ENCODE results near the gene ITM2C. TPM values are rescaled to one million over a fixed set of nuclear protein-coding genes. Genes with fewer than 3 reads are reported as not detected.

ITM2C gene
- total RNA-seq, 1 donor from 2014 or later: 69.9 TPM

DNA sequence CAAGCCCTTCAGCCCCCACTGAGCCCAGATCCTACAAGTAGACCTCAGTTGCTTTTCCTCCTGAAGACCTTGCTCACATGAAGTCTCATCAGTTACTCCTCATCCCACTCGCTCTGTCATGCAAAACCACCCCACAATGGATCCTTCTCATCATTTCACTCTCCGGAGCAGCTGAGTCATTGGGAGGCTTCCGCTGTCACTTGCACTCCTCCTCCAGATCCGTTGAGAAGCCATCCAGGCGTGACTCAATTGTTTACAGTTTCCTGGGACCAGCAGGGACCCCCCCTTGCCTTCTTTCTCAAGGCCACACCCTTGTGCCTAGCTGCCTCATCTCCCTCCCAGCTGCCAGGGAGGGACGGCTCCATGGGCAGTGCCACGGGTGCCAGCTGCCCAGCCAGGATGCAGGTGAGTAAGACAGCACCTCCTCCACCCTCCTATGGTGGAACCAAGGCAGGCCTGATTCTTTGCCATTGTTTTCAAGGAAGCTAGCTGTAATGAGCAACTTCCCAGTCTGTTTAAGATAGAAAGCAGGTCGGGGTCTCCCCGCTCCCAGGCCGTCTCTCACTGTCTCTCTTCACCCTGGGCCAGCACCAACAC is 44.0 kb downstream of the ITM2C start:
- peak; percentile 9 for DNase-seq

DNA sequence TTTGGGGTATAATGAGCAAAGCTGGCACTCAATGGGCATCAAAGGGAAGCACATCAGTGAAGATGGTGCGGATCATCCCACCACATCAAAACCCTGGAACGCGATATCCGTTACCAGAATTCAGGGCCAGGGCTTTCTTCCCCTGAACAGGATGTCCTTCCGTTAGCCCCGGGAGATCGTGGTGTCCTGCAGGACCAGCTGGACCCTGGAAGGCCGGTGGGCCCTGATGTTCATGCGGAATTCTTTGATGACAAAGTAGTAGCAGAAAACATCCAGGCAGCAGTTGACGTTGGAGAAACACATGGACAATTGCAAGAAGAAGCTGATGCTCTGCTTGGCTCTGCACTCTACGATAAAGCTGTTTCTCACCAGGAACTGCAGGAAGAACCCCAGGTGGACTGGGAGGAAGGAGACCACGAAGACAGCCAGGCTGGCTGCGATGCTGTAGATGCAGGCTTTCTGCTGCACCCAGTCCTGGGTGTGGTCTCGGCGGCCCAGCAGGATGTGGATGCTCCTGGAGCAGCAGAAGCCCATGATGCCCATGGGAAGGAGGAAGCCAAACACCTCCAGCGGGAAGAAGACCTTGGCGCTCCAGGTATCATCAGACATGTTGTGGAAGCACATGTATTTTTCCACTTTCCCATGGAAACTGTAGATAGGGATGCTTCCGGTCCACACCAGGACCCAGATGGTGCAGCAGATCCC is 45.3 kb downstream of the ITM2C start:
- DNase-seq: no peak

DNA sequence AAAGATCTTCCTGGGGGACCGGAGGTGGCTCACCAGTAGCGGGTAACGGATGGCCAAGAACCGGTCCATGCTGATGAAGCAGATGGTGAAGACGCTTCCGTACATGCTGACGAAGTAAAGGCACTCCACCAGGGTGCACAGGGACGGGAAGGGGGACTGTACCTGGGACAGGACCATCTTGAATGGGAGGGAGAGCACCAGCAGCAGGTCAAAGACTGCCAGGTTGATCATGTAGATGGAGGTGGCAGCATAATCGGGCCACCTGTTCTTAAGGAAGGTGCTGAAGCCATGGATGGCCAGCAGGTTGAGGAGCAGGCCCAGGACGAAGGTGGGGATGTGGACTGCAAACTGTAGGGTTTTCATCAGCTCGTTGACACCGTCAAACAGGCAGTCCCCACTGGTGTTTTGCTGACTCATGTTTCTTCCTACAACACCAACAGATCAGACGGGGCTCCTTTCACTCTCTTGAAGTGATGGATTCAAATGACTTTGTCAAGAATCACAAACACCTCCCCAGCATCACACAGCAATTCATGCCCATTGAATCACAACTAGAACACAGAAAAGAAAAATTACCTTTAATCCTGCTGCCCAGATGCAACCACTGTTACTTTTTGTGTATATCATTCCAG is 45.9 kb downstream of the ITM2C start:
- no peak for DNase-seq

DNA sequence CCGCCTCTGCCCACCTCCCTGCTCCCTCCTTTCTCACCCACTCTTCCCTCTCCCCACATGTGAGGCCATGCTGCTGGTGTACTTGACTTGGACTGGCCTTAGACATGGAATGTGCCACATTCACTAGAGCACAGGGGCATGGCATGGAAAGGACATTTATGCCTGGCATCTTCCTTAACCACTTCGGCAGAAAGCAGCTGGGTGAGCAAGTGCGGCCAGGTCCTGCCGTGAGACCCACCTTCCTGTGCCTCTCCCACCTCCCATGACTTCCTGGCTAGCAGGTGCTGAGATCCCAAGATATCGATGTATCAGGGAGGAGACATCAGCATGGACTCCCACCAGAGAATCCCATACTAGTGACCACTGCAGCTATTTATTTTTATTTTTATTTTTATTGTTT is 47.3 kb downstream of the ITM2C start:
- no peak for DNase-seq

DNA sequence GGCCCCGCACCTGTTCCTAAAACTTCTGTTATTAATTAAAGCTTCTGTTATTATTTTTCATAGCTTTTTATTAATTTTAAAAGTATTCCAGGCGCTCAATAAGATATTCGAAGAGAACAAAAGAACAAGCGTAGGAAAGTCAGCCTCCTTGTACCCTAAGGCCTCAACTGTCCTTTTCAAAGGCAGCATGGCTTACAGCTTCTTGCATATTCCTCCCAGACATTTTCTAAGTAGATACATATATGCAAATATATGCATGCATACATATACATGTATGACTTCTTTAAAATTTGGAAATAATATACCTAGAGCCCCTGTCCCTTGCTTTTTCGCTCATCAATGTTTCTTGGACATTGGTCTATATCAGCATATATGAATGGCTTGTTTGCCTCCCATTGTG is 48.0 kb downstream of the ITM2C start:
- DNase-seq: no peak

DNA sequence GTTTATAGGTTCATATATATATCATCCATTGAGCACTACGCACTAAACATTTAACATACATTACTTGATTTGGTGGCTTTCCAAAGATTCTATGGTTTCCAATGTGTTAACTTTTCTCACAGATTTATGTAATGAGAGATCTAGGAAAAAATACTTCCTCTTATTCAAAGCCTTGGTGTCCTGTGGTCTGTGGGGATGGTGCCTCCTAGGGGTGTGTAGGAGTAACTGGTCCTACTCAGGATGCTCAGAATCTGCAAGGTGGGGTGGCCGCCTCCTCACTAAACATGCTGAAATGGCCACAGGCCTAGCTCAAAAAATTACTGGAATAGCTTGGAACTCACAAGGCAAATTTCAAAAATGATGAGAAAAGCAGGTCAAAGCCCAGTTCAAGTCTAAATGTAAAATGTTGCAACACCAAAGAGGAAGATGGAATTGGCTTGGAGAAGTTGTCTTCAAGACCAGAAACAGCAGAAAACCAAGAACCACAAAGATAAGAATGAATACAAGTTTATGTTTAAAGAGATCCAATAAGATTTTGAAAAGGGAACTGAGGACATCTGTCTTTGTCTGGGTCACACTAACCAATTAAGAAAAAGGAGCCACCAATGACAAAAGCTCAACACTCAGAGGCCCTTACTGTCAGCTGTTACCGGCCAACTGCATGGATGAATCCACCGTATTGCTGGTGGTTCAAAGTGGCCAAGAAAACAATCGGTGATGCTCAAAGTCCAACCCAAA is 48.8 kb downstream of the ITM2C start:
- DNase-seq: peak; percentile 37

DNA sequence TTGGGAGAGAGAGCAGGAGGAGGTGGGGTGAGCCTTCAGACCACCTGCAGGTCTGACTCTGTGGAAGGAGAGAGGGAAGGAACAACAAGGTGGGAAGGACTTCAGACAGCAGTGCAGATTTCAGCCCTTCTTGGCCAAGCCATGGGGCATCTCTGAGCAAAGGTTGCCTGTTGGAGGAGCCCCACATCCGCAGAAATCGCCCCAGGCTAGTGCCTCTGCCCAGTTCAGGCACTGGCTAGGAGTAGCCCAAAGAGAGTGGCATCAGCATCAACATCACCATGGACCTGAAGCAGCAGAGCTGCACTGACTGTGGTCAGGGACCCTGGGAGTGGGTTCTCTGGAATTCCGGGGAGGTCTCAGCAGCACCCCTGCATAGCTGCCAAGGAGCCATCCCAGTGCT is 50.1 kb downstream of the ITM2C start:
- DNase-seq: no peak

DNA sequence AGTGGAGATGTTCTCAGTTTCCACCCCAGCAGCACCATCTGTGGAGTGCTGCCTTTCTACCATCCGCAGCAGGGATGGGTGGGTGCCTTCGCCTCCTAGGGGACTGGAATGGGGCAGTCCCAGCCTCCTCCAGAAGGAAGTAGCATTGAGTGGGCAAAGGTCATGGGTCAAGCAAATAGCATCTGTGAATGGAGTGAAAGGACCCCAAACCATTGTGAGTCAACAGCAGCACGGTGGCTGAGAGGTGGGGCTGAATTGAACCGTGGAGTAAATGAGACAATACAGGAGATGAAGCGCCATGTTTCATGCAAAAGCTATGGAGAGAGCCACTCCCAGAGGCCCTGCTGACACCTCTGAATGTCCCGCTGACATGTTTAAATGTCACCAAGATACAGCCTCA is 50.6 kb downstream of the ITM2C start:
- no peak for DNase-seq

DNA sequence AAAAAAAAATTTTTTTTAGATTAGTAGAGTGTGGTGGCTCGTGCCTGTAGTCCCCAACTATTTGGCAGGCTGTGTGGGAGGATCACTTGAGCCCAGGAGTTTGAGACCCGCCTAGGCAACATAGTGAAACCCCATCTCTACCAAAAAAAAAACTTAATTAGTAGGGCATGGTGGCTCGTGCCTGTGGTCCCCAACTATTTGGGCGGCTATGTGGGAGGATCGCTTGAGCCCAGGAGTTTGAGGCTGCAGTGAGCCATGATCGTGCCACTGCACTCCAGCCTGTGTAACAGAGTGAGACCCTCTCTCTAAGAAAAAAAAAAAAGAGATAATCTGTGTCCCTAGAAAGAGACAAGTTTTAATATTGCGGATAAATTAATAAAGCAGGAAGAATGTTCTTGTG is 51.5 kb downstream of the ITM2C start:
- DNase-seq: no peak

DNA sequence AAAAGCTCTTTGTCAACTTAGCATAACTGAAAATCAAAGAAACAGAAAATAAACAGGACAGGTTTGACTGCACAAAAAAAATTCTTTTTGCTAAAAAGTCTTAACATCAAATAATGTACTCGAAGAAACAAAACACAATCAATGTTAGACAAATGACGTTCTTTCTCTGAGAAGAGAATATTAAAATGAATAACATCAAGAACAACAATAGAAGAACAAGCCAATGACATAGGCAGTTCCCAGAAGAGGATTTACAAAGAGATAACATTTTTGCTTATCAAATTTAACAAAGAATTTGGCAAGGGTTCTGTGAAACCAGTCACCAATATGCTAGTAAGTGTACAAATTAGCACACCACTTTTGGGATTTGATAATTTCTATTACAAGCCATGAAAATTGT is 54.5 kb downstream of the ITM2C start:
- no peak for DNase-seq

DNA sequence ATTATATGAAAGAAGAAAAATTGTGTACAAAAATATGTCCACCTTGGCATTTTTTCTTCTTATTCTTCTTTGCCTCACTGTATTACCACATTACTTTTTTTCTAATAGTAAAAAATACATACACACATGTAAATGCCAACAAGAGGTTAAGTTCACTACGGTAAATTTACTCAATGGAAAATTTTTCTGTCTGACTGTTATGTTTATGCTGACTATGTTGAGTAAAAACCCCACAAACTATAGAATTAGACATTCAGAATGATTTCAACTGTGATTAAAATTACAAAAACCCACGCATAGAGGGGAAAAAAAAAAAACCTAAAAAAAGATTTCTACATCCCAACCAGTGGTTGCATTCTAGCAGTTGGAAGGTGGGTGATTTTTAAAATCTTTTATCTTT is 54.9 kb downstream of the ITM2C start:
- DNase-seq: no peak

DNA sequence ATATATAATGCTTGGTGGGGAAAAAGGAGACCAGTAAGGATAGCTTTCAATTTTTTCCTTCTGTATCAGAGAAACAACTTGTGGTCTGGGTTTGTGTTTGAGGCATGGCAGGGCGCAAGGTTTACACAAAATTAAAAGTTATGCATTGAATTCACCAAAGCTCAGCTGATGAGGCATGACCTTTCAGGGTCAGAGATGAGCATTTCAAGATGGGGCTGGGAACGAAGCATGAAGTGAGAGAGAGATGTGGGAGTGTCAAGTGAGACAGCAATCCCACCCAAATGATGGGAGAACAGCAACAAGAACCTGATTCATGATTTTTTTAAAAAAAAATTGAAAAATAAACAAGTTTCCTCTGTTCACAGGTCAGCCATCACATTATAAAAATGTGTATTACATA is 55.4 kb downstream of the ITM2C start:
- no peak for DNase-seq

DNA sequence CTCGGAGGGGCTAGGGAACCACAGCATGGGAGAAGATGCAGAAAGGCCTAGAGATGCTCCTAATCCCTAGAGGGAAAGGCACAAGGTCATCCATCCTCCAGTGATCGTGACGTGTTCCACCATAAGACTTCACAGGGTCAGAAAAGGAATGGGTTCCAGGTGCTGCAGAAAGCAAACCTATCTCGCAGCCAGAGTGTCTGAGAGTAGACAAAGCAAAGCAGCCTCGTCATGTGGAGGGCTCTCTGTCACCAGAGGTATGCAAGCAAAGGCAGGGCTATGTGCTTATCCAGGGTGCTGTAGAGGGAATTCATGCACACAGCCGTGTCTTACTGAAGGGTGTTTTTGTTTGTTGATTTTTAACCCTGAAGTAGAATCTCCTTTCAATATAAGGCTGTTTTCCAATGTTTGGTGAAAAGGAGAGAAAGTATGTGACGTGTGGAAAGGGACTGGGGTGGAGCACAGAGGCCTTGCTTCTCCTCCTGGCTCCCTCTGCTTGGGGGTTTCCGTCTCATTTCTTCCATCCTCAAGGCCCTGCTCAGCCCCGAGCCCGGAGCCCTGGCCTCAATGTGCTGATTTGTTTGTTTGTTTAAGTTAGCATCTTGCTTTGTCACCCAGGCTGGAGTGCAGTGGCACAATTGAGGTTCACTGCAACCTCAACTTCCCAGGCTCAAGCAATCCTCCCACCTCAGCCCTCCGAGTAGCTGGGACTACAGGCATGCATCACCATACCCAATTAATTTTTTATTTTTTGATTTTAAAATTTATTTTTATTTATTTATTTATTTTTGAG is 57.3 kb downstream of the ITM2C start:
- DNase-seq: no peak

DNA sequence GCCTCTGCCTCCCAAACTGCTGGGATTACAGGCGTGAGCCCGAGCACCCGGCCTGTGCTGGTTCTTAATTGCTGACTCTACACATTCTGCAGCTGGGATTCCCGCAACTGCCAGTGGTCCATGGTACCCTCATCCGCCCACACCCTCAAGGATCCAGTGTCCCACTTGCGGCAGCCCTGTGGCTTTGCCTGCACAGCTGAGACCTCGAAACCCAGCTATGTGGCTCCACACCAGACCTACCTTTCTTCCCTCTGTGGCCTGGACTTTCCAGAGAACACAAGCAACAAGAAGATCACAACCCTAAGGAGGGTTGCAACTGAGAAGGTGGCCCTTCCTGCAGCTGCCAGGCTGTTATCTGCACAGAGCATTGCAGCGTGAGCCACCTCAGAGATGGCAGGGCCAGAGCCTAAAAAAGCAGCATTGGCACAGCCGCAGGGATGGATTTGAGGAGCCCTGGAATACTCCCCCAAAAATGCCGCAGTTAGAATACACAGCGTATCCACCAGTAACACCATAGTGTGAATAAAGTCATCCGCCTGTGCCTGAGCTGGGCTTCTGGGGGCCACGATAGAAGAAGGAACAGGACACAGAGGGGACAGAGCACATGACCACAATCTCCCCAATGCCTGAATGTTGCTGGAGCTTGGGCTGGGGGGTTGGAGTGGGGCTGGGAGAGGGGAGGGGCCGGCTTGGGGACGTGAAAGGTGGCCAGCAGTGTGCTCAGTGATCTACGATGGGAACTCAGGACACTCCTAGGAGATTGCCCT is 58.4 kb downstream of the ITM2C start:
- no peak for DNase-seq

DNA sequence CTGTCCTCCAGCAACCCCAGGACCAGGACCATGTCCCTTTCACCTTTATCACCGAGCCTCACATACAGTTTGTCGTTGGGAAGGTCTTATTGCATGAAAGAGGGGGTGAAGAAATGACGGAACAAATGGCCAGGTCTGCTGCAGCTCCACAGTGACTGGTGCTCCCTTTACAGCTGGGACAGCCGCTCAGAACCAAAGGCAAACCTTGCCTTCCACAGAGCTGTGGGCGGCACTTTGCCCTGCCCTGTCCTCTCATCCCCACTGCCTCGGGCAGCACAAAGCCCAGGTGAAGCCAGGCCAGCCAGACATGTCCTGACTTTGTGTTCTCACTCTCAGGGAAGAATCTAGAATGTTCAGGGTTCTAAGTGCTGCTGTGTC is 59.3 kb downstream of the ITM2C start:
- DNase-seq: no peak

DNA sequence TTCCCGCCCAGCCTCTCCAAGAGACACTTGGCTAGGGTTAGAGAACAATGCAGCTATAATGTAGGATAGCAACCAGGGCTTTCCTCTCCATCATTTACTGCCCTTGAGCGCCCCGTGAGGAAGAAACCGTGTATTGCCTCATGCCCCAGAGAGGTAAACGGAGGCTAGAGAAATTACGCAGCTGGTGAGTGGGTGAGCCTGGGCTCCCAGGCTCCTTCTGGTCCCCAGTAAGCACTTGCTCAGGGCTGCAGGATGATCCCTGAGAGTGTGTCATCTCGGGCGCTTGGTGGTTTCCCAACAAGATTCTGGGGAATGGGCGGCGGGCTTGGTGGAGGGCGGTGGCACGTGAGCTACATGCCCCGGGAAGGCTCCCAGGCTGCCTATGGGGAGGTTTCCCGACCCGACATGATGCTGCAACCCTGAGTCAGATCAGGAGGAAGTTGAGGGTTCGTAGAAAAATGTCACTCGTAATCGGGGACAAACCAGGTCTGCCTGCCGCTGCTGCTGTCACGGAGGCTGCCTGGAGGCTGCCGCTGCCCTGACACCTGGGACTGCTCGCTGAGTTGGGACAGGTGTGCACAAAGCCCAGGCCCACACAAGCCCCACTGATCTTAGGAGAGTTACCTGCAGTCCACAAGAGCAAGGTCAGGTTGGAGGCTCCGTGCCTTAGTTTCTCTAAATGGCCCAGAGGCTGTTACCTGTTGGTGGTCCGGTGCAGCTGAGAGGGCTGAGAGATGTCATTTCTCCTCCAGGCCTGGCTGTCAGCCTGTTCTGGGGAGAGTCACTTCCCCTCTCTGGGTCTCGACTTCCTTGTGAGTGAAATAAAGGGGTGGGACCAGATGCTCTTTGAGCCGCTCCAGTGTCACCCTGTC is 60.0 kb downstream of the ITM2C start, which contains the start of gene GPR55:
Gene GPR55, minus strand, starts transcription at position 773 of the 872 bp plus-strand sequence. CDS start 14,280 bp downstream, outside the sequence.
- DNase-seq: peak; percentile 6

DNA sequence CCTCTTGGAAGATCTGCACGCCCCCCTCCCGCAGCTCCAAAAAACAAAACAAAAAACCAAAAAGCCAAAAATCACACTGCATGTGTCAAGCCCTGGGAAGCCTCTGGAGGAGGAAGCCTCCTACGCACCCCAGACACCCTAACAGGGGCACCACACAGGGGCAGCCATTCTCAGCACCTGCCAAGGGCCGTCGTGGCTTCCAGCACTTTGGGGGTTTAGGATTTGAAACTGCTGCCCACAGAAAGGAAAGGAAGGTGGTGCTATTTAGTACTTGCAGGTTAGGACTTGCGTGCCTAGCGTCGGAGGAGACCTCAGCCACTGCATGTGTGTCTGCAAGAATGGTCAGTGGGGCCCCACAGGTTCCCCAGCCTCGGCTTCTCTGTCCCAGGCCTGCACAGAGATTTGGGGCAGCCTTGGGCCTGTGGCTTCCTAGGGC is 60.7 kb downstream of the ITM2C start:
- no peak for DNase-seq

DNA sequence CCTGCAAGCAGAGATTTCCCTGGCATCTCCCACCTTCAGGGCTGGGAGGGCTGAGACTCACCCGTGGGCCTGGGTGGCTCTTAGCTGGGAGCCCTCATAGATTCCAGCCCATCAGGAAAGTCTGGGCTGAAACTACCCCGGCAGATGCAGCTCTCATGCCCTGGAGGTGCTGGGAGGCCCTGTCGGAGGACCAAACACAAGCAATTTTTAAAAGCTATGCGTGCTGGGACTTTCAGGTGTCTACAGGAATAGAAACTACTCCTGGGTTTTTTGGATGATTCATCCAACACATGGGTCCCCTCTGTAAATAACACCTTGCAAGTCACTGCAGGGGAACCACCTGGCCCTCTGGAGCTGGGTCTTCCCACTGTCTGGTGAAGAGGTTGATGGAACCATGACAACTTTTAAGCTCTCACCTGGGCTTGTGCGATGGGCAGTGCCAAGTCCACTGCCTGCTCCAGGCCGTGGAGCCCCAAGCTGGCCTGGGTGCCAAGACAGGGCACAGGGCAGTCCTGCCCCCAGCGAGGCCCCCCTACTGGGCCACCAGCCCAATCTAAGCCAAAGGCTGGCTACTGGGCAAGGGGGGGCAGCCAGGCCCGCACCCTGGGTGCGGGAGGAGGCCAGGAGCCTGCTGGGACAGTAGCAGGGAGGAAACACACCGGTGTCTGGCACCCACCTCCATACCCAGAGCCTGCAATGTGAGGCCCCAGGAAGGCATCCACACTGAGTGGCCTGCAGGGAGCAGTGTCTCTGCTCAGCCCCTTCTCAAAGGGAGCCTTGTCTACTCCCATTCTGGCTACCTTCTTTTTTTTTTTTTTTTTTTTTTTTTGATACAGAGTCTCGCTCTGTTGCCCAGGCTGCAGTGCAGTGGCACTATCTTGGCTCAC is 61.4 kb downstream of the ITM2C start:
- DNase-seq: no peak

DNA sequence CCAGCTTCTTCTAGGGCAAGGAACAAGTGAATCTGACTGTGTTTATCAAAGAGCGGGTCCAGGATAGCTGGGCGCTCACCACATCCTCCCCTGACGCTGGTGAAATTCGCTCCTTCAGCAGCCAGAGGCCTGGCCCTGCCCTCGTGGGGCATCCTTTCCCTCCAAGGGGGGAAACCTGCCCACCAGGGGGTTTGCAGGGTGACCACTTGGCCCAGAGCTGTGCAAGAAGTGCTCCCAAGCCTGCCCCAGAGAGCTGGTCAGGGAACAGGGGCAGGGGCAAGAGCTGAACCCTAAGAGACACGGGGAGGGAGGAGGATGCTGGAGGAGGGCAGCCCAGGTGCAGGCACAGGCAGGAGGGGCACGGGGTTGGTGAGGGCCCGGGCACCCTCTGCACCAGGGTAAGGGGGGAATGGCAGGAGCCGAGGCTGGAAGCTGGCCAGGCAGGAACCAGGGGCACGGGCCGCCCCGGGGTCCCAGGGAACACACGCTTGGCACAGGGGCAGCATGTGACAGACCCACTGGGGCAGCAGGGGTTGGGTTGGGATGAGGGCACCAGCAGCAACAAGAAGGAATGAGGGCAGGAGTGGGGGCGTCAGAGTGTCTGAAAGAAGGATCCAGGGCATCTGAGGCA is 63.1 kb downstream of the ITM2C start:
- no peak for DNase-seq
